Measurements from ENCODE around the gene HARS2. TPM values are rescaled to one million over a fixed set of nuclear protein-coding genes. Genes with fewer than 3 reads are reported as not detected.

Gene HARS2
- total RNA-seq, 1 experiment from 2014 or later, result 20.5 TPM

DNA sequence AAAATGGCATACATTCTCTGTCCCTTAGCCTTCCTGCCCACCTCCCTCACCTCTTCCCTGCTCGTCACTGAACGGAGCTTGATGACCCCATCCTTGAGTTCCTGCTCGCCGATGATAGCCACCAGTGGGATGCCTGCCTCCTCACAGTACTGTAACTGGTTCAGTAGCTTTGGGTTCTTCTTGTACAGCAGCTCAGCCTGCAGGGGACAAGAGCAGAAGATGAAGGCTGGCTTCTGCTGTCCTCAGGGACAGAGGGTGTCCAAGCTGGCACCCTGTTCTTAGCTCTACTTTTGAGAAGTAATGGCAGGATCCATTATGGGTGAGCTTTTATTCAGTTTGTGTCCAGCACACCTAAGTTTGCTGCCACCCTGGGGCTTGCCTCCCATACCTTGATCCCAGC is 16.6 kb upstream of the HARS2 start:
- Histone ChIP-seq H2BK120ac (ENCODE audit: low read depth, low read length, poor library complexity, severe bottlenecking) (no peak overlapping the region), H3K9ac (ENCODE audit: extremely low read depth, insufficient read length, low read length) (no peak overlapping the region), H2AK5ac (ENCODE audit: insufficient read length, low read length) (no peak overlapping the region), H4K8ac (replicated peaks; ENCODE audit: insufficient read length, low read depth, low read length) (no peak overlapping the region), H3K4me2 (ENCODE audit: insufficient read depth, insufficient read length, low read length) (no peak overlapping the region), H3K27me3 (ENCODE audit: insufficient read depth, low read length) (no peaks in the 10 kb centered on the region), H3K56ac (ENCODE audit: insufficient read length, low read depth, low read length) (no peak overlapping the region), H2BK12ac (ENCODE audit: insufficient read length, low read depth, low read length) (no peak overlapping the region), H4K20me1 (ENCODE audit: control insufficient read depth, insufficient read depth, insufficient read length) (no peaks in the 10 kb centered on the region), H4K5ac (ENCODE audit: insufficient read length, low read depth, low read length) (no peak overlapping the region), H3K79me2 (ENCODE audit: insufficient read depth, low read length) (no peaks in the 10 kb centered on the region), H2BK5ac (ENCODE audit: insufficient read length, low read length) (no peak overlapping the region), H3K79me1 (ENCODE audit: insufficient read depth, low read depth, low read length, poor library complexity, severe bottlenecking) (no peaks in the 10 kb centered on the region), H3T11ph (ENCODE audit: low read length) (no peak overlapping the region), H3K4ac (ENCODE audit: low read depth, low read length) (no peak overlapping the region), H3K27ac (ENCODE audit: insufficient read length, low read depth, low read length) (no peak overlapping the region), H3K18ac (ENCODE audit: insufficient read length, low read depth, low read length) (no peak overlapping the region), H3K9me3 (ENCODE audit: control insufficient read depth, low read depth, low read length) (no peaks in the 10 kb centered on the region), H3K4me1 (ENCODE audit: insufficient read depth, low read length) (no peaks in the 10 kb centered on the region), H2AFZ (ENCODE audit: low read length) (no peak overlapping the region), H4K91ac (ENCODE audit: insufficient read length, low read depth, low read length) (no peak overlapping the region), H3K23ac (ENCODE audit: insufficient read length, low read depth, low read length) (no peak overlapping the region), H2BK20ac (ENCODE audit: low read depth, low read length, poor library complexity, severe bottlenecking) (no peak overlapping the region), H2BK15ac (ENCODE audit: low read depth, low read length) (no peak overlapping the region), H3K23me2 (ENCODE audit: insufficient read length, low read depth, low read length, poor library complexity, severe bottlenecking) (no peaks in the 10 kb centered on the region), H3K14ac (ENCODE audit: insufficient read depth, low read length) (no peak overlapping the region)
- Mint-ChIP-seq H3K27me3 (ENCODE audit: low read depth) (no peaks in the 10 kb centered on the region), H3K27ac (no peak overlapping the region), H3K36me3 (ENCODE audit: insufficient read depth in 1 of 3, low read depth in 3 of 3) (peaks cover 11 to 80% (median 36%) of the 10 kb centered on the region in 3 experiments), H3K9me3 (no peaks in the 10 kb centered on the region), H3K4me1 (peaks cover 0 to 6% of the 10 kb centered on the region in 2 experiments; a peak in 1 of 4 replicates), H3K4me3 (no peak overlapping the region)
- TF ChIP-seq, protein P1, sequence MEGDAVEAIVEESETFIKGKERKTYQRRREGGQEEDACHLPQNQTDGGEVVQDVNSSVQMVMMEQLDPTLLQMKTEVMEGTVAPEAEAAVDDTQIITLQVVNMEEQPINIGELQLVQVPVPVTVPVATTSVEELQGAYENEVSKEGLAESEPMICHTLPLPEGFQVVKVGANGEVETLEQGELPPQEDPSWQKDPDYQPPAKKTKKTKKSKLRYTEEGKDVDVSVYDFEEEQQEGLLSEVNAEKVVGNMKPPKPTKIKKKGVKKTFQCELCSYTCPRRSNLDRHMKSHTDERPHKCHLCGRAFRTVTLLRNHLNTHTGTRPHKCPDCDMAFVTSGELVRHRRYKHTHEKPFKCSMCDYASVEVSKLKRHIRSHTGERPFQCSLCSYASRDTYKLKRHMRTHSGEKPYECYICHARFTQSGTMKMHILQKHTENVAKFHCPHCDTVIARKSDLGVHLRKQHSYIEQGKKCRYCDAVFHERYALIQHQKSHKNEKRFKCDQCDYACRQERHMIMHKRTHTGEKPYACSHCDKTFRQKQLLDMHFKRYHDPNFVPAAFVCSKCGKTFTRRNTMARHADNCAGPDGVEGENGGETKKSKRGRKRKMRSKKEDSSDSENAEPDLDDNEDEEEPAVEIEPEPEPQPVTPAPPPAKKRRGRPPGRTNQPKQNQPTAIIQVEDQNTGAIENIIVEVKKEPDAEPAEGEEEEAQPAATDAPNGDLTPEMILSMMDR (conservative IDR thresholded peaks at IDR 0.05), result no peak
- no peak for DNase-seq
- WGBS (ENCODE audit: extremely low coverage, insufficient read length, low lambda C conversion rate), result no CpG with 5 or more reads among the region's 4 CpGs

All from H9 (cell line).